Stimulated activated CD8-positive, alpha-beta memory T cell treated with anti-CD3 and anti-CD28 coated beads, Interleukin-7, amount 100 ng/mL, for 48 hours (primary cell): ENCODE measurements around the gene ZNF425.
"Not testable (repeated sequence)": the region's sequence is repeated elsewhere in the genome, so short reads cannot be mapped to it uniquely, and the experiment has no call there.

ENCODE experiments used
- DNase-seq, 2 donors: peaks; one replicate each; pipeline ENCODE4 v3.0.0-alpha.2; 2020; ENCODE audit warnings: low read depth in 1 of 2; ENCODE audit errors: extremely low read depth in 1 of 2

Gene ZNF425

GRCh38 chr7:149125863-149126661 lies at the start of gene ZNF425:
Gene ZNF425, minus strand, starts transcription at chr7:149126324. Its CDS starts 111 bp downstream, at chr7:149126213.
- DNase-seq = peak; percentile 90 to 93

GRCh38 chr7:149175150-149175549 lies 49.0 kb upstream of the ZNF425 start:
- no peak for DNase-seq

GRCh38 chr7:149172534-149172920 lies 46.4 kb upstream of the ZNF425 start:
- DNase-seq = no peak

GRCh38 chr7:149171892-149172533 lies 45.9 kb upstream of the ZNF425 start:
- DNase-seq = no peak

- DNase-seq = no peak
Observed at GRCh38 chr7:149166630-149167352, 40.7 kb upstream of the ZNF425 start.

- no peak for DNase-seq
Observed at GRCh38 chr7:149166142-149166541, 40.0 kb upstream of the ZNF425 start.

- DNase-seq = peak in 1 of 2 donors; percentile 20
Observed at GRCh38 chr7:149161241-149161848, 35.2 kb upstream of the ZNF425 start.

GRCh38 chr7:149156898-149157297 lies 30.8 kb upstream of the ZNF425 start:
- no peak for DNase-seq

GRCh38 chr7:149154056-149154455 lies 27.9 kb upstream of the ZNF425 start:
- no peak for DNase-seq

GRCh38 chr7:149153346-149153745 lies 27.2 kb upstream of the ZNF425 start:
- DNase-seq = no peak

- DNase-seq = no peak
Observed at GRCh38 chr7:149150981-149151380, 24.9 kb upstream of the ZNF425 start.

GRCh38 chr7:149147752-149148653 lies 21.9 kb upstream of the ZNF425 start:
- peak; percentile 11 to 35 for DNase-seq

- DNase-seq = peak; percentile 58 to 67
Observed at GRCh38 chr7:149147072-149147751, 21.1 kb upstream of the ZNF425 start, which contains the start of gene ZNF398. Gene ZNF398, plus strand, starts transcription at chr7:149147453. Its CDS starts 290 bp downstream, at chr7:149147743.

- DNase-seq = no peak
Observed at GRCh38 chr7:149145031-149145845, 19.1 kb upstream of the ZNF425 start.

- DNase-seq = not testable (repeated sequence)
Observed at GRCh38 chr7:149144436-149144922, 18.4 kb upstream of the ZNF425 start.

- no peak for DNase-seq
Observed at GRCh38 chr7:149141893-149142292, 15.8 kb upstream of the ZNF425 start.

GRCh38 chr7:149140831-149141230 lies 14.7 kb upstream of the ZNF425 start:
- DNase-seq = no peak

GRCh38 chr7:149136118-149136517 lies 10.0 kb upstream of the ZNF425 start:
- no peak for DNase-seq
